H7 (cell line): ENCODE measurements around the gene TRAFD1. TPM values are rescaled to one million over a fixed set of nuclear protein-coding genes. Genes with fewer than 3 reads are reported as not detected.
"Not testable (repeated sequence)": the region's sequence is repeated elsewhere in the genome, so short reads cannot be mapped to it uniquely, and the experiment has no call there.

Experiments
- DNase-seq: peaks from one replicate; pipeline ENCODE4 v3.0.0; 2012
- H3K27me3 ChIP-seq: 2 replicates; pipeline ENCODE4 v1.6.0; 2011; ENCODE audit warnings: mild to moderate bottlenecking, low read length; ENCODE audit not compliant: control insufficient read depth, insufficient read depth
- H3K36me3 ChIP-seq: replicated peaks from 2 replicates; pipeline ENCODE4 v1.5.1; 2011; ENCODE audit warnings: low read length; ENCODE audit not compliant: control insufficient read depth, insufficient read depth
- H3K4me3 ChIP-seq: 2 replicates; pipeline ENCODE4 v1.5.1; 2011; ENCODE audit warnings: low read depth, mild to moderate bottlenecking, control low read depth, low read length, moderate library complexity; ENCODE audit not compliant: insufficient read depth
- total RNA-seq: library from RNA; depleted of rRNA; stranded (reverse); fragments of >200 nt; shearing (Covaris generic); gene quantifications from 2 replicates; pipeline ENCODE4 v1.2.3, GENCODE V29; 2014

The TRAFD1 gene
- total RNA-seq, 1 experiment from 2014 or later, result 21.1 TPM

- H3K27me3 ChIP-seq, result no peaks in the 10 kb centered on the region; the same call in 1 of the 2 replicates
- DNase-seq, result no peak
- H3K36me3 ChIP-seq, result no peaks in the 10 kb centered on the region
- no peak overlapping the region for H3K4me3 ChIP-seq
These were observed 1.6 kb downstream of the TRAFD1 start for GRCh38 chr12:112126911-112127310.

- Histone ChIP-seq H3K4me3 (no peak overlapping the region), H3K36me3 (peaks cover 3% of the 10 kb centered on the region)
- no peak for DNase-seq
These were observed 5.2 kb downstream of the TRAFD1 start for GRCh38 chr12:112130441-112130998.

GRCh38 chr12:112131686-112132085, 6.3 kb downstream of the TRAFD1 start:
- Histone ChIP-seq H3K36me3 (peaks cover 3% of the 10 kb centered on the region), H3K27me3 (no peaks in the 10 kb centered on the region), H3K4me3 (no peak overlapping the region)
- no peak for DNase-seq

More at GRCh38 chr12:112130441-112130998, 5.2 kb downstream of the TRAFD1 start:
- no peaks in the 10 kb centered on the region; the same call in 1 of the 2 replicates for H3K27me3 ChIP-seq

GRCh38 chr12:112133418-112133817, 8.1 kb downstream of the TRAFD1 start:
- Histone ChIP-seq H3K27me3 (no peaks in the 10 kb centered on the region), H3K36me3 (peaks cover 3% of the 10 kb centered on the region), H3K4me3 (no peak overlapping the region)
- DNase-seq, result no peak

- Histone ChIP-seq H3K27me3 (no peaks in the 10 kb centered on the region), H3K36me3 (peaks cover 3% of the 10 kb centered on the region), H3K4me3 (no peak overlapping the region)
- no peak for DNase-seq
These were observed 9.4 kb downstream of the TRAFD1 start for GRCh38 chr12:112134731-112135130.

GRCh38 chr12:112140728-112141127, 15.4 kb downstream of the TRAFD1 start:
- no peaks in the 10 kb centered on the region for H3K27me3 ChIP-seq
- no peak overlapping the region for H3K4me3 ChIP-seq
- peaks cover 14% of the 10 kb centered on the region for H3K36me3 ChIP-seq
- DNase-seq, result no peak

GRCh38 chr12:112146123-112146522, 20.8 kb downstream of the TRAFD1 start:
- H3K27me3 ChIP-seq, result no peaks in the 10 kb centered on the region
- no peak for DNase-seq
- H3K4me3 ChIP-seq, result no peak overlapping the region
- peaks cover 17% of the 10 kb centered on the region for H3K36me3 ChIP-seq

- peaks cover 19% of the 10 kb centered on the region for H3K36me3 ChIP-seq
These were observed 22.7 kb downstream of the TRAFD1 start for GRCh38 chr12:112148031-112148513.

GRCh38 chr12:112149596-112149995, 24.2 kb downstream of the TRAFD1 start:
- H3K27me3 ChIP-seq, result no peaks in the 10 kb centered on the region
- peaks cover 20% of the 10 kb centered on the region for H3K36me3 ChIP-seq
- peak; percentile 3 for DNase-seq
- no peak overlapping the region for H3K4me3 ChIP-seq

More at GRCh38 chr12:112148031-112148513, 22.7 kb downstream of the TRAFD1 start:
- Histone ChIP-seq H3K27me3 (no peaks in the 10 kb centered on the region), H3K4me3 (no peak overlapping the region)
- no peak for DNase-seq

- Histone ChIP-seq H3K4me3 (no peak overlapping the region), H3K36me3 (peaks cover 18% of the 10 kb centered on the region), H3K27me3 (no peaks in the 10 kb centered on the region)
- DNase-seq, result peak; percentile 3
These were observed 26.6 kb downstream of the TRAFD1 start for GRCh38 chr12:112151766-112152541.

GRCh38 chr12:112153181-112153892, 28.0 kb downstream of the TRAFD1 start:
- Histone ChIP-seq H3K4me3 (no peak overlapping the region), H3K27me3 (no peaks in the 10 kb centered on the region), H3K36me3 (peaks cover 16% of the 10 kb centered on the region)
- peak; percentile 4 for DNase-seq

GRCh38 chr12:112153893-112154219, 28.5 kb downstream of the TRAFD1 start:
- H3K27me3 ChIP-seq, result no peaks in the 10 kb centered on the region
- DNase-seq, result peak; percentile 3
- no peak overlapping the region for H3K4me3 ChIP-seq
- peaks cover 16% of the 10 kb centered on the region for H3K36me3 ChIP-seq

- H3K36me3 ChIP-seq, DNase-seq, H3K27me3 ChIP-seq, H3K4me3 ChIP-seq: not testable (repeated sequence)
These were observed 33.2 kb downstream of the TRAFD1 start for GRCh38 chr12:112158461-112159145.

GRCh38 chr12:112159146-112159541, 33.8 kb downstream of the TRAFD1 start:
- Histone ChIP-seq H3K4me3 (no peak overlapping the region), H3K36me3 (peaks cover 8% of the 10 kb centered on the region), H3K27me3 (no peaks in the 10 kb centered on the region)
- DNase-seq, result no peak
